ENCODE data around the gene SSBP4.

DNA sequence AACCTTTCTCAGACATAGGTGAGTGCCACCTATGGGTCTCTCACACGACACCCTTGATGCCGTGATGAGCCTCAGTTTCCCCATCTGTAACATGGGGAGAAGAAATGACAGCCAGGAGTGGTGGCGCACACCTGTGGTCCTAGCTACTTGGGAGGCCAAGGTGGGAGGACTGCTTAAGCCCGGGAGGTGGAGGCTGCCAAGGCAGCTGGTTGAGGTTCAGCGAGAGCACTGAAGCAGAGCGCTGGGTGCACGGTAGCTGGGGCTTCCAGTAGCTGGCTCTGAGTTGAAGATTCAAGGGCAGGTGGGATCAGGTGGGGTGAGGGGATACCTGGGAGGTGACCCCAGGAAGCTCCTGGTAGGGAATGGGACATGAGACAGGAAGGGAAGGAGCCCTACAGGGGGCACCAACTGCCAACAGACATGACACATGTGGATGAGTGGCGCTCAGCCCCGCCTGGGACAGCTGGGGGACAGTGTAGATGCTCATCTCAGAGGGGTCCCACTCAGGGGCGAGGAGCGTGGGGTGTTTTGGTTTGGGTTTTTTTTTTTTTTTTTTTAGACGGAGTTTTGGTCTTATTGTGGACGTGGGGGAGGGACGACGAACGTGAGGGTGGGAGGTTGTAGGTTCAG, 6.5 kb upstream of the SSBP4 start:
- TF ChIP-seq RNF2 (IDR thresholded peaks at IDR 0.05; ENCODE audit: borderline replicate concordance, low read depth) (no peak), POLR2A (IDR thresholded peaks at IDR 0.05; ENCODE audit: low read length) (no peak), POLR2AphosphoS2 (conservative IDR thresholded peaks at IDR 0.05; ENCODE audit: low read length) (no peak), ESRRA (IDR thresholded peaks at IDR 0.05; ENCODE audit: borderline replicate concordance, low read length) (no peak), MYC (IDR thresholded peaks at IDR 0.05; ENCODE audit: borderline replicate concordance, low read length) (no peak)
- TF ChIP-seq, protein P1, sequence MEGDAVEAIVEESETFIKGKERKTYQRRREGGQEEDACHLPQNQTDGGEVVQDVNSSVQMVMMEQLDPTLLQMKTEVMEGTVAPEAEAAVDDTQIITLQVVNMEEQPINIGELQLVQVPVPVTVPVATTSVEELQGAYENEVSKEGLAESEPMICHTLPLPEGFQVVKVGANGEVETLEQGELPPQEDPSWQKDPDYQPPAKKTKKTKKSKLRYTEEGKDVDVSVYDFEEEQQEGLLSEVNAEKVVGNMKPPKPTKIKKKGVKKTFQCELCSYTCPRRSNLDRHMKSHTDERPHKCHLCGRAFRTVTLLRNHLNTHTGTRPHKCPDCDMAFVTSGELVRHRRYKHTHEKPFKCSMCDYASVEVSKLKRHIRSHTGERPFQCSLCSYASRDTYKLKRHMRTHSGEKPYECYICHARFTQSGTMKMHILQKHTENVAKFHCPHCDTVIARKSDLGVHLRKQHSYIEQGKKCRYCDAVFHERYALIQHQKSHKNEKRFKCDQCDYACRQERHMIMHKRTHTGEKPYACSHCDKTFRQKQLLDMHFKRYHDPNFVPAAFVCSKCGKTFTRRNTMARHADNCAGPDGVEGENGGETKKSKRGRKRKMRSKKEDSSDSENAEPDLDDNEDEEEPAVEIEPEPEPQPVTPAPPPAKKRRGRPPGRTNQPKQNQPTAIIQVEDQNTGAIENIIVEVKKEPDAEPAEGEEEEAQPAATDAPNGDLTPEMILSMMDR (IDR thresholded peaks at IDR 0.05): no peak
- TF ChIP-seq, protein P2, sequence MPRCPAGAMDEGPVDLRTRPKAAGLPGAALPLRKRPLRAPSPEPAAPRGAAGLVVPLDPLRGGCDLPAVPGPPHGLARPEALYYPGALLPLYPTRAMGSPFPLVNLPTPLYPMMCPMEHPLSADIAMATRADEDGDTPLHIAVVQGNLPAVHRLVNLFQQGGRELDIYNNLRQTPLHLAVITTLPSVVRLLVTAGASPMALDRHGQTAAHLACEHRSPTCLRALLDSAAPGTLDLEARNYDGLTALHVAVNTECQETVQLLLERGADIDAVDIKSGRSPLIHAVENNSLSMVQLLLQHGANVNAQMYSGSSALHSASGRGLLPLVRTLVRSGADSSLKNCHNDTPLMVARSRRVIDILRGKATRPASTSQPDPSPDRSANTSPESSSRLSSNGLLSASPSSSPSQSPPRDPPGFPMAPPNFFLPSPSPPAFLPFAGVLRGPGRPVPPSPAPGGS (IDR thresholded peaks at IDR 0.05): no peak
- TF ChIP-seq, protein P3, sequence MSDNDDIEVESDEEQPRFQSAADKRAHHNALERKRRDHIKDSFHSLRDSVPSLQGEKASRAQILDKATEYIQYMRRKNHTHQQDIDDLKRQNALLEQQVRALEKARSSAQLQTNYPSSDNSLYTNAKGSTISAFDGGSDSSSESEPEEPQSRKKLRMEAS (IDR thresholded peaks at IDR 0.05): no peak
